Measurements from ENCODE around the gene GBP4. TPM values are rescaled to one million over a fixed set of nuclear protein-coding genes. Genes with fewer than 3 reads are reported as not detected.

GBP4 gene
- total RNA-seq, 1 donor = 44.5 TPM

- DNase-seq (ENCODE audit: low read depth) = no peak
- no peak for TF ChIP-seq CTCF (IDR thresholded peaks at IDR 0.05; ENCODE audit: insufficient read depth, low read depth, low read length)
- H3K4me3 ChIP-seq (ENCODE audit: low read depth, low read length) = no peak overlapping the region
Observed at GRCh38 chr1:89206373-89206772, 7.6 kb upstream of the GBP4 start.

- no peak for TF ChIP-seq CTCF (IDR thresholded peaks at IDR 0.05; ENCODE audit: insufficient read depth, low read depth, low read length)
- DNase-seq (ENCODE audit: low read depth) = peak; percentile 34
- no peak overlapping the region for H3K4me3 ChIP-seq (ENCODE audit: low read depth, low read length)
Observed at GRCh38 chr1:89203166-89203565, 4.4 kb upstream of the GBP4 start.

GRCh38 chr1:89201106-89201794 is 2.5 kb upstream of the GBP4 start:
- no peak overlapping the region for H3K4me3 ChIP-seq (ENCODE audit: low read depth, low read length)
- no peak for TF ChIP-seq CTCF (IDR thresholded peaks at IDR 0.05; ENCODE audit: insufficient read depth, low read depth, low read length)
- no peak for DNase-seq (ENCODE audit: low read depth)

GRCh38 chr1:89200663-89201062 is 1.9 kb upstream of the GBP4 start:
- TF ChIP-seq CTCF (IDR thresholded peaks at IDR 0.05; ENCODE audit: insufficient read depth, low read depth, low read length) = no peak
- DNase-seq (ENCODE audit: low read depth) = peak; percentile 42
- H3K4me3 ChIP-seq (ENCODE audit: low read depth, low read length) = no peak overlapping the region

- no peak for TF ChIP-seq CTCF (IDR thresholded peaks at IDR 0.05; ENCODE audit: insufficient read depth, low read depth, low read length)
- DNase-seq (ENCODE audit: low read depth) = no peak
Observed at GRCh38 chr1:89199525-89200031, 836 bp upstream of the GBP4 start.

GRCh38 chr1:89198081-89198480 is 661 bp downstream of the GBP4 start:
- no peak for TF ChIP-seq CTCF (IDR thresholded peaks at IDR 0.05; ENCODE audit: insufficient read depth, low read depth, low read length)
- DNase-seq (ENCODE audit: low read depth) = no peak

More at GRCh38 chr1:89199525-89200031, 836 bp upstream of the GBP4 start:
- H3K4me3 ChIP-seq (ENCODE audit: low read depth, low read length) = no peak overlapping the region

GRCh38 chr1:89195476-89195875 is 3.3 kb downstream of the GBP4 start:
- TF ChIP-seq CTCF (IDR thresholded peaks at IDR 0.05; ENCODE audit: insufficient read depth, low read depth, low read length) = no peak
- DNase-seq (ENCODE audit: low read depth) = no peak
- H3K4me3 ChIP-seq (ENCODE audit: low read depth, low read length) = no peak overlapping the region

More at GRCh38 chr1:89198081-89198480, 661 bp downstream of the GBP4 start:
- peak overlapping the region; percentile 54 for H3K4me3 ChIP-seq (ENCODE audit: low read depth, low read length)

Measured in fibroblast of villous mesenchyme (primary cell).